Stimulated activated CD4-positive, alpha-beta T cell treated with anti-CD3 and anti-CD28 coated beads, Interleukin-1b, Interleukin-23, amount 100 ng/mL, for 4 hours (primary cell): ENCODE measurements around the gene NACA2.
"Not testable (repeated sequence)": the region's sequence is repeated elsewhere in the genome, so short reads cannot be mapped to it uniquely, and the experiment has no call there.

Experiments used
- DNase-seq, 2 donors: peaks; one replicate each; pipeline ENCODE4 v3.0.0-alpha.2; 2020; ENCODE audit warnings: low read depth in 2 of 2

NACA2 gene

DNA sequence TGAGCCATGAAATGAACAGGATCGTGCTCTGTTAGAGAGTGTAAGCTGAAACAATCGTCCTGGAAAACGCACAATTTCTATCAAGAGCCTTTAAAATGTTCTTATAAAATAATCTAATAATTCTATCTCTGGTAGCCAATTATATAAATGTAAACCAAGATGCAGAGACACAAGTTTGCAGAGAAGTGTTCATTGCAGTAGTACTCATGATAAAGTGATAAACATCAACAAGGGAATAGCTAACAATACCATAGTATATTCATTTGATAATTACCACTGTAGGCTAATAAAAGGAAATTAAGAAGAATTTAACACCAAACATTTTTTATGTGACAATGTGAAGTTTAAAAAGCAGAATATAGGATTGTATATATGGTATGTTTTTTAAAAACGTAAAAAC is 12.4 kb downstream of the NACA2 start:
- no peak for DNase-seq

DNA sequence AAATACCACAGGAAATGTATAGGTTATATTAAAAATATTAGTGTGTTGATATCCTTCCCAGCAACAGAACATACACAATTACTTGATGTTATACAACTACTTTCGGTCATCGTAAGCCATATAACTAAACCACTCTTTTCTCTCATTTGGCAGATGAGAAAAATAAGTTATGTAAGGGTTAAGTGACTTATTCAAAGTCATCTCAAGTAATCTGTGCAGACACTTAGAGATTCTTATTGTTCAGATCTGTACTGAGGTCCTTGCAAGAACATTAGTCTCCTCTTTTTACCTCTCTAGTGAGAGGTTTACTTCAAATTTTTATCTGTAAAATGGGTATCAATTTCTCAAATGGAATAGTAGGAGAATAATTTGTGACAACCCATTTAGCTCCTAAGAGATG is 15.0 kb downstream of the NACA2 start:
- DNase-seq, result no peak

DNA sequence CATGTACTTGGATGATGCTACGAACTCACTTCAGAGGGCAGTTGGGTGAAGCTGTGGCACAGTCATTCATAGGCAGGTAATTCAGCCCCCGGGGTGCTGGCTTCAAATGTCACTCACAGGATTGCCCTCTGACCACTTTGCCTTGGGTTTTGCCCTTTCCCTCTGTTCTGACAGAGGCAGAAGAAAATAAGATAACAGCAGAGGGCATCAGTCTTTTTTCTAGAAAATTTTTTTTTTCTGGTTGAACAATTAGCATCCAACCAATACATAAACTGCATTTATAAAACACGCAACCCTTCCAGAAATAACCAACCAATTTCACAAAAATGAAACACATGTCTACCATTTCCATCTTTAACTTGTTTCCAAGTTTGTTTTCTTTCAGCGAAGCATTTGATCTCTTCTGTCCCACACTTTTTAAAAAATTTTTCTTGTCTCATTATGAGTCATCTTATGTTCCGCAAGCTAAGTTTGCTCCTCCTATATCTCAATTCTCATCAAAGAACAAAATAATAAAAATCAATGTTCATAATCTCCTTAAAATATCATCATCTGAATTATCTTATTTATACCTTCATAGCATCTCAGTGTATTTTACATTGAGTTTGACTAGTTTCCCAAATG is 15.6 kb downstream of the NACA2 start:
- DNase-seq, result no peak

DNA sequence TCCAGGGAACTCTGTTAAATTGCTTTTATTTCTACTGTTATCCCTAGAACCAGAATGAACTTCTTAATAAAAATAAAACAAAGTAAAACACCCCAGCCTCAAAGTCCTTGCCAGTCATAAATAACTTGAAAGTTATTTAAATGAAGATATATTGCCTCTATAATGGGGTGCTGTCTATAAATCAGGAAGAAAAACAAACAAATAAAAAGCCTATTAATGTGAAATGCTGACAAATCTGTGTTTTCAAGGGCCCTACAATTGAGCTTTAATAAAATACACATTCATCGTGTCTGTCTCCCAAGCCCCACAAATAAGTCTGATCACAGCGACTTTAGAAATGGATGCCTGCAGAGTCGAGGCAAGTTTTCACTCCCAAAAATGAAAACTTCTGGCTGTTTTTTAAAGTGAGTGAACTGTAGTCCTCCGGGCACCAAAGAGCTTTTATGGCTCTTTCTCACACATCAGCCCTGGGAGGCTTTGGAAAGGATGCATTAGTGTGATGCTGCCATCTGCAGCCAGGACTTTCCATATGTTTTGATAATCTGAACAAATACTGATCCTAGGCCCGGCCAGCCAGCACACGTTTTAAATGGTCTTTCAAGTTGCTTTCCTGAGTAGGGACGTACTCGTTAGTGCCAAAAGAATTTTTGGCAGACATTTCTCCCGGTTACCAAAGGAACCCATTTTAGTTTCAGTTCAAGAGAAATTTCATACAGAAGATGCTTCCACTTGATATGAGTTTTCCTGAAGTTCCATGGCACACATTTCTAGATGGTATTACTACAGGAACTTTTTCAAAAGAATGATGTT is 16.3 kb downstream of the NACA2 start:
- no peak for DNase-seq

DNA sequence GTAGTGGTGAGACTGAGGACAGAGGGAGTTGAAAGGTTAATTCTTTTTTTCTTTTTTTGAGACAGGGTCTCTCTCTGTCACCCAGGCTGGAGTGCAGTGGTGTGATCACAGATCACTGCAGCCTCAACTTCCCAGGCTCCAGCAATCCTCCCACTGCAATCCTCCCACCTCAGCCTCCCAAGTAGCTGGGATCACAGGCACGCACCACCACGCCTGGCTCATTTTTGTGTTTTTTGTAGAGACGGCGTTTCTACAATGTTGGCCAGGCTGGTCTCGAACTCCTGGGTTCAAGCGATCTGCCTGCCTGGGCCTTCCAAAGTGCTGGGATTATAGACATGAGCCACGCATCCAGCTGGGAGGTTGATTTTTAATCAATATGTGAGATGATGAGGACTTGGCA is 18.5 kb downstream of the NACA2 start:
- DNase-seq, result not testable (repeated sequence)

DNA sequence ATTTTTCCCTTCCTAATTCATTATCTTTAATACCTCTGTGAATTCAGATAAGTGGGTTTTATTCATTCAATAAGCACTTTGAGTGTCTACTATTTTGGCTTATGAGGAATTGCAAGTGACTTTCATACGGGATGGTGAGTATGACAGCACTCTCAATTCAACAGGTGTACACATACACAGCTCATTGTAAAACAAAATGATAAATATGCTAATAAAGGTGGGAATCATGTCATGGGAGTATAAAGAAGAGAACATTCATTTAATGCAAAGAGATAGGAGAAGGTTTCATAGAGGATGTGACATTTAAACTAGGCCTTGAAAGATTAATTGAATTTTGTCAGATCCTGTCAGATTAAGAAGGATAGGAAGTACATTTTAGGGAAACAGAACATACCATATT is 19.4 kb downstream of the NACA2 start:
- no peak for DNase-seq

DNA sequence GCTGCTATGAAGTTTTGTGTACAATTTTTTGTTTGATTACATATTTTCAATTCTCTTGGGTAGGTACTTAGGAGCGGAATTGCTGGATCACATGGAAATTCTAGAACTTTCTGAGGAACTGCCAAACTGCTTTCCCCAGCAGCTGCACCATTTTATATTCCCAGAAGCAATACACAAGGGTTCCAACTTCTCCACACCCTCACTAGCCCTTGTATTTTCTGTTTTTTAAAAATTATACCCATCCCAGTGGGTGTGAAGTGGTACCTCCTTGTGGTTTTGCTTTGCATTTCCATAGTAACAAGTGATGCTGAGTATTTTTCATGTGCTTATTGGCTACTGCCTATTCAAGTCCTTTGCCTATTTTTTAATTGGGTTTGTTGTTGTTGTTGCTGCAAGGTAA is 20.9 kb downstream of the NACA2 start:
- DNase-seq, result no peak

DNA sequence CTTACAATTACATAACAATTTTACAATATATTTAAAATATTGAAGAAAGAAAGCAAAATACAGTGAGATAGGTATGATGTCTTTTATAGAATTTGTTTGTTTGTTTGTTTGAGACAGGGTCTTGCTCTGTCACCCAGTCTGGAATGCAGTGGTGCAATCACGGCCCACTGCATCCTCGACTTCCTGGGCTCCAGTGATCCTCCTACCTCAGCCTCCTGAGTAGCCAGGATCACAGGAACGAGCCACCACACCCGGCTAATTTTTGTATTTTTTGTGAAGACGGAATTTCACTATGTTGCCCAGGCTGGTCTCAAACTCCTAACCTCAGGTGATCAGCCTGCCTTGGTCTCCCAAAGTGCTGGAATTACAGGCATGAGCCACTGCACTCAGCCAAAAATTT is 21.5 kb downstream of the NACA2 start:
- not testable (repeated sequence) for DNase-seq

DNA sequence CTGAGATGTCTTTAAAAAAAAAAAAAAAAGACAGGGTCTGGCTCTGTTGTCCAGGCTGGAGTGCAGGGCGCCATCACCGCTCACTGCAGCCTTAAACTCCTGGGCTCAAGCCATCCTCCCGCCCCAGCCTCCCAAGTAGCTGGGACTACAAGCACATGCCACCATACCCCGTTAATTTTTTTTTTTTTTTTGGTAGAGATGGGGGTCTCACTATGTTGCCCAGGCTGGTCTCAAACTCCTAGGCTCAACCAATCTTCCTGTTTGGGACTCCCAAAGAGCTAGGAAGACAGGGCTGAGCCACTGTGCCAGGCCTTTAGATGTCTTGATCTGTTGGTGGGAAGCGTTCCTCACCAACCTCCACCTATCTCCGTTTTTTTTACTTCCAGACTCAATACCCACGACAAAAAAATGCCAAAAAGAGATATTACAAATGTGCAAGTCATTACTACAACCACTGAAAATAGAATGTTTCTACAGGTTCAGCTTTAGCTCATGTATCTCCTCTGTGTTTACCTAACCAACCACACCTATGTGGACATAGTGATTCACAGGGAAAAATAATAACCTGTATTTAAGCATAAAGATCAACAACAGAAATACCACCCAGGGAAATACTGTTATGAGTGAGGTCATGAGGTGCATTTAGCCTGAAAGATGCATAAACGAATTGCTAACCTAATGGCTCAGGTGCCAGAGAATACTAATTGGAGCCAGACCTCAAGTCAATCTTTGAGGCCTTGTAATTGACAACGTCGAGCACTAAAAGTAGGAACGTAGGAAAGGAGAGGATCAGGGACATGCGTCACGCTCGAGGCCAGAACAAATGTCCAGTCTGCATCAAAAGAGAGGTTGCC is 22.6 kb downstream of the NACA2 start:
- DNase-seq, result no peak

DNA sequence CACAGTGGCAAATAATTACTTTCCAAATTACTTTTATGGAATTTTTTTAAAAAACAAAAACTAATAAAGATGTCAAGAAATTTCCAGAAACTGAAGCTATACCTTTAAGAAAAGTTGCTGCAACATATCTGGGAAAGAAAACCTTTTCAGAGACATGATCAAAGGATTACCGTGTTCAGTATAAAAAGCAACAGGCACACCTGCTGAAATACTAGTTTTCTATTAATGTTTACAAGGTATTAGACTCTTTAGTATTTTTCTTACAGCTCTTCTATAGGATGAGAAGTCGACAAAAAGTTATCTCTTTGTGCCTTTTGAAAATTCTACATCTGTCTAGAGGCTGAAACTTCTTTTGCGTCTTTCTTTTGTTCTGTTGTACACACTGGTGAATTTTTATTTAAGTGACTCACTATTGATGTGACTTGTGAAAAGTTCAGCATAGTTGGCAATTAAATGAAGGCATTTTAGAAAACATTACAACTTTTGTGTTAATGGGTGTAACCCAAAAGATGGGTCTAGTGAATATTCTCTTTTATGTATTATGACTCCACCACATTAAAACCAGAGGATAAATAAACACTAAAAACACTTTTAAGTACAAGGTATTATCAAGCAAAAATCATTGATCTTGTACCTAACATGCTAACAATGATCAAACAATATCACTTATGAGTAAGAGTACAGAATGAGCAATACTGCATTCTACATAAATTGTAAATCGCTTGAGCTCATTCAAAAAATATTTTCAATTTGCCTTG is 23.8 kb downstream of the NACA2 start:
- no peak for DNase-seq

DNA sequence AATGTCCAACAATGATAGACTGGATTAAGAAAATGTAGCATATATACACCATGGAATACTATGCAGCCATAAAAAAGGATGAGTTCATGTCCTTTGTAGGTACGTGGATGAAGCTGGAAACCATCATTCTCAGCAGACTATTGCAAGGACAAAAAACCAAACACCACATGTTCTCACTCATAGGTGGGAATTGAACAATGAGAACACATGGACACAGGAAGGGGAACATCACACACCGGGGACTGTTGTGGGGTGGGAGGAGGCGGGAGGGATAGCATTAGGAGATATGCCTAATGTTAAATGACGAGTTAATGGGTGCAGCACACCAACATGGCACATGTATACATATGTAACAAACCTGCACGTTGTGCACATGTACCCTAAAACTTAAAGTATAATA is 24.6 kb downstream of the NACA2 start:
- DNase-seq, result not testable (repeated sequence)

DNA sequence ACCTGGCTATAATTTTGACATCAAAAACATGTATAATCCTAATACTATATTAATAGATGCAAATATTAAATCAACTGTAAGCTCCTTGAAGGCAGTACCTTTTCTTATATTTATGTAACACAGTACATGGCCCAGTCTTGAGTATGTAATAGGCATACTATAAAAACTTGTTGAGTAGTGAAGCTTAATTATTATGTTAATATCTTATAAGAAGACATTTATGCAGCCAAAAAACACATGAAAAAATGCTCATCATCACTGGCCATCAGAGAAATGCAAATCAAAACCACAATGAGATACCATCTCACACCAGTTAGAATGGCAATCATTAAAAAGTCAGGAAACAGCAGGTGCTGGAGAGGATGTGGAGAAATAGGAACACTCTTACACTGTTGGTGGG is 25.2 kb downstream of the NACA2 start:
- DNase-seq, result not testable (repeated sequence)

DNA sequence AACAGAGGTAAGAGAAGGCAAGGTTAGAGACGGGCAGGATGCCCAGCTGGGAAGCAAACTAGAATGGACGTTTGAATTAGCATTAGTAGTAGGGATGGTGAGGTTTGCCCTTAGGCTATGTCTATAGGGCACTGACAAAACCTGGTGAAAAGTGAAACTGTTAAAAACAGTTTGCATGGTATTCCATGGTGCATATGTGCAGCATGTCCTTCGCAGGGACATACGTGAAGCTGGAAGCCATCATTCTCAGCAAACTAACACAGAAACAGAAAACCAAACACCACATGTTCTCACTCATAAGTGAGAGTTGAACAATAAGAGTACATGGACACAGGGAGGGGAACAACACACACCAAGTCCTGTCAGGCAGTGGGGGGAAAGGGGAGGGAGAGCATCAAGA is 25.8 kb downstream of the NACA2 start:
- DNase-seq, result no peak

DNA sequence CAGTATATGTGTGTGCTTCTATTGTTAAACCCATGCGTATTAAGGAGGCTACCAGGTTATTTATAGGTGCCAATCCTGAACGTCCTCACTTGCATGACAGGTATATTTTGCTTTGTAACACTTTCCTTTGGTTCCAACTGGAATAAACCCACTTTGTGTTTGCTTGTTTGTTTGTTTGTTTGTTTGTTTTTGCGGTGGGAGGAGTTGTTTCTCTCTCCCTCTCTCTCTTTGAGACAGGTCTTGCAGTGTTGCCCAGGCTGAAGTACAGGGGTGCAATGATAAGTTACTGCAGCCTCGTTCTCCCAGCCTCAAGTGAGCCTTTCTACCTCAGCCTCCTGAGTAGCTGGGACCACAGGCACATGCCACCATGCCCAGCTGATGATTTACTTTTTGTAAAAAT is 28.7 kb downstream of the NACA2 start:
- DNase-seq, result no peak

DNA sequence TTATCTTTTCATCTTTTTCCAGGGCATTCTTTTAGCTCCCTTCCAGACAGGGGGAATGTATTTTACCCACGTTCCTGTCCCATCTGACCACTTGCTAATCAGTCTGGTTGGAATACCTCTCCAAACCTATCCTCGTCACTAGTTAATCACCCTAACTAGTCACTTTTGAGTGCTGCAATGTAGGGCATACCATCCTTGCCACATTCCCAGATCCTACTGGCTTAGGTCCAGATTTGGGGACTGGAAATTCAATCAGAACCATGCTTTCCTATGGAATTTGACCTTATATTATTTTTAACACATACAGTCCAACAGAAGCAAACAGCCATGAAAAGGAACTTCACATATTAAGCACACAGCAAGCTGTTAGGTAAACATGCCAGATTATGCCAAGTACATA is 29.7 kb downstream of the NACA2 start:
- DNase-seq, result no peak

DNA sequence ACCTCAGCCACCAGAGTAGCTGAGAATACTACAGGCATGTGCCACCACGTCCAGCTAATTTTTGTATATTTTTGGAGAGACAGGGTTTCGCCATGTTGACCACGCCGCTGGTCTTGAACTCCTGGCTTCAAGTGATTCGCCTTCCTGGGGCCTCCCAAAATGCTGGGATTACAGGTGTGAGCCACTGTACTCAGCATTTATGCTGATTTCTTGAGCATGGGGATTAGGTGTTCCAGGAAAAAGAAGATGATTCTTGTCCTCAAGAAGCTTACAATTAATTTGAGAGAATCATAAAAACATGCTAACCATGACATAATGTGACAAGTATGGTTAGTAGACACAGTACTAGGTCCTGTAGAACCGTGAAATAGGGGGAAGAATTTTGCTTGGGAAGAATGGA is 30.9 kb downstream of the NACA2 start:
- no peak for DNase-seq

DNA sequence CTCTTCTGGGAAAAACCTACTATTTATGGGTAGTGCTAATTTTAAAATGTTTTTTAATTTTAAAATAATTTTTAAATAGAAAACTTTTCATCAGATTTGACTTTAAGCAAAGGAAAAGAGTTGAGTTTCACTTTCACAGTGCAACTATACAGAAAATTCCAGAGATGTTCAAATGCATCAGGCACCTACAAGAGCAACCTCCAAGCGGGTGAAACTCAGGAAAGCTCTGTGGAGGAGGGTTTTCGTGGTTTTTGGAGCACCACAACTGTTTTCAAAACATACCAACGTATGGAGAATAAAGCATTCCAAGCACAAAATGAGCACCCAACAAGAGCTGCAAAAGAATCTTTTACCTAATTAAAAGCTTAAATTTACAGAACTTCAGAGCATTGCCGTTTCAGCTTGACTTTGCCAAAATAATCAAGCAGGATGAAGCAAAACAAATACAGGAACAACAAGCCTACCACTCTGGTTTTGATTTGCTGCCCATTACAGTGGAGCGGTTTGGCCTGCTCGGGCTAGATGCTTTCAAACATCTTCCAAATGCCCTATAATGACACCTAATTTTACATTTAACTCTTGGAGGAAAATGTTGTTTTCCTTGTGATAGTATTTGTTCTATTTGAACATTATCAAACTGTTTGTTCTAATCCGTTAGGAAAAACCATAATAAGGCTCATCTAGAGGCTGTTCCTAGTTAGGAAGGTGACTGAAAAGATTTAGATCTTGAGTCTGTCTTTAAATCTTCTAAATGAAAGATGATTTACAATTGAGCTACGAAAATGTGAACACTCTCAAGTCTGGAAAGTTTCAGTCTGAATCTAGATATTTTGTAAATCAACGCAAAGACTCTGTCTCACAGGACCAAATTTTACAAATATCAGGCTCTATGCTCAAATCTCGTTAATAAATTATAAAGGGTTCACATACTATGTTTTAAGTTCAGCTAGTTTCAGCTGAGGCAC is 34.5 kb downstream of the NACA2 start:
- no peak for DNase-seq

DNA sequence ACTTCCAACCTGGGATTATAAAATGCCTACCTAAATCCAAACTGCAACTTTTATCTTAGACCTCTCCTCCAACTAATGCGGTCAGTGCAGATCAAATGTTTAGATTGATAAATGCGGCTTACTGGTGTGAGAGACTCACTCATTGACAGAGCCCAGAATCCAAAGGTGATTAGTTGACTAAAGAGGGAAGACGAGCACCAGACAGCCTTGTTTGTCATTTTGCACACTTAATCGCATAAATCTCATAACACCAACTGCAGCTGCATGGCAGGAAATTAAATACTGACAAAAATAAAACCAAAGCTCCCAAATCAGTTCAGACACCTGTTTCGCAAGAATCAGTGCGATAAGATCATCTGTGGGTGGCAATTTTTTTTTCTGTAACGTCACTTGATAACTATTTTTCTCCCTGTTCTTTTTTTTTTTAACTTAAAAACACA is 35.9 kb downstream of the NACA2 start:
- no peak for DNase-seq

DNA sequence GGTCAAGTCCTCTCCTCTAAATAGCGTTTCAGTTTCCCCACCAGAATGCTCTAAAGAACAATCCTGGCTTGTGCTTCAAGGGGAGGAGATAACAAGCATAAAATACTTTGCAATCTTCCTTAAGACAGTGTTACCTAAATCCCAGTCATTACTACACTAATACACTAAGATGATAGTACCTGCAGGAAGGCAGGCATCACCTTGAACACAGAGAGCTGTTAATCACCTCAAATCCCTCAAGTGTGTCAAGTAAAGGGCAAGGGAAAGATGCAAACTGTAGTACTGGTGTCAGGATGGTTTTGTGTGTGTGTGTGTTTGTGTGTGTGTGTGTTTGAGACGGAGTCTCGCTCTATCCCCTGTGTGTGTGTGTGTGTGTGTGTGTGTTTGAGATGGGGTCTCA is 36.8 kb downstream of the NACA2 start:
- no peak for DNase-seq

DNA sequence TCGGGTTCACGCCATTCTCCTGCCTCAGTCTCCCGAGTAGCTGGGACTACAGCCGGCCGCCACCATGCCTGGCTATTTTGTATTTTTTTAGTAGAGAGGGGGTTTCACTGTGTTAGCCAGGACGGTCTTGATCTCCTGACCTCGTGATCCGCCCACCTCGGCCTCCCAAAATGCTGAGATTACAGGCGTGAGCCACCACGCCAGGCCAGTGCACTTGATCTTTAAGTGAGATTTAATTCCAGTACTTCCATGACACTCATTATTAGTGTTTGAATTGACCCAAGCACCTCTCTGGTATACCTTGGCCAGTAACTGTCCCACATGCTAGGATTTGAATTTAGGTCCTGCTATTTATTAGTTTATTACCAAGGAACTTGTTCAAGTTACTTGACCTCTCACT is 38.5 kb downstream of the NACA2 start:
- not testable (repeated sequence) for DNase-seq

DNA sequence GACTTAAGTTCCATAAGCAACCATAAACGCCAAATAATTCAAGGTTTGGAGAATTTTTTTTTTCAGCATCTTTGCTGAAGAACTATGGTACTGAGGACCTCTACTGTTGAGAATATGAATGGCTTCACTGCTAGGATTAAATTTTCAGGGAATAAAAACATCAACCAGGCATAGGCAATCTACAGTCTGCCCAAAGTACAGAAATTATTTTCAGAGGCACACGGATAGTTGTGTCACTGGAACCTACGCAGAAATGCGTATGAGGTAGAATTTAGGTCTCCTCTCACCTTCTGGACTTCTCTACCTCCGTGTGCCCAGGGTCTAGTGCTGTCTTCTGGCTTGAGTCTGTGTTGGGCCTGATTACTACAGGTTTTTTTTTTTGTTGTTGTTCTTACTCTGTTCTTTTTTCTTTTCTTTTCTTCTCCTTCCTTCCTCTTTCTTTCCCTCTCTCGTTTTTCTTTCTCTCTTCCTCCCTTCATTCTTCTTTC is 39.7 kb downstream of the NACA2 start:
- DNase-seq, result no peak
